ENCODE results near the gene PKM.

Gene PKM

GRCh38 chr15:72175186-72176044, 55.6 kb downstream of the PKM start:
- no peak for TF ChIP-seq SPI1 (IDR thresholded peaks at IDR 0.05; ENCODE audit: borderline replicate concordance, low read depth)
- TF ChIP-seq GABPA (IDR thresholded peaks at IDR 0.05; ENCODE audit: low read depth), result no peak
- no peak for TF ChIP-seq CTCF (IDR thresholded peaks at IDR 0.05; ENCODE audit: insufficient read depth, low read length)
- TF ChIP-seq POLR2AphosphoS5 (IDR thresholded peaks at IDR 0.05; ENCODE audit: low read depth), result no peak
- TF ChIP-seq REST (IDR thresholded peaks at IDR 0.05; ENCODE audit: insufficient replicate concordance, low read depth), result no peak
- Histone ChIP-seq H3K27ac (replicated peaks) (no peak overlapping the region), H3K27me3 (ENCODE audit: insufficient read depth, poor library complexity, severe bottlenecking) (no peaks in the 10 kb centered on the region), H3K4me3 (replicated peaks; ENCODE audit: insufficient read depth, low read length) (no peak overlapping the region)
- DNase-seq (ENCODE audit: low read depth in 1 of 2, low spot score in 1 of 2), result no peak

GRCh38 chr15:72174551-72175165, 56.3 kb downstream of the PKM start:
- DNase-seq (ENCODE audit: low read depth in 1 of 2, low spot score in 1 of 2), result no peak
- no peak for TF ChIP-seq POLR2AphosphoS5 (IDR thresholded peaks at IDR 0.05; ENCODE audit: low read depth)
- TF ChIP-seq REST (IDR thresholded peaks at IDR 0.05; ENCODE audit: insufficient replicate concordance, low read depth), result no peak
- TF ChIP-seq CTCF (IDR thresholded peaks at IDR 0.05; ENCODE audit: insufficient read depth, low read length), result no peak
- TF ChIP-seq SPI1 (IDR thresholded peaks at IDR 0.05; ENCODE audit: borderline replicate concordance, low read depth), result no peak
- TF ChIP-seq GABPA (IDR thresholded peaks at IDR 0.05; ENCODE audit: low read depth), result no peak
- Histone ChIP-seq H3K27me3 (ENCODE audit: insufficient read depth, poor library complexity, severe bottlenecking) (no peaks in the 10 kb centered on the region), H3K27ac (replicated peaks) (no peak overlapping the region), H3K4me3 (replicated peaks; ENCODE audit: insufficient read depth, low read length) (no peak overlapping the region)

DNA sequence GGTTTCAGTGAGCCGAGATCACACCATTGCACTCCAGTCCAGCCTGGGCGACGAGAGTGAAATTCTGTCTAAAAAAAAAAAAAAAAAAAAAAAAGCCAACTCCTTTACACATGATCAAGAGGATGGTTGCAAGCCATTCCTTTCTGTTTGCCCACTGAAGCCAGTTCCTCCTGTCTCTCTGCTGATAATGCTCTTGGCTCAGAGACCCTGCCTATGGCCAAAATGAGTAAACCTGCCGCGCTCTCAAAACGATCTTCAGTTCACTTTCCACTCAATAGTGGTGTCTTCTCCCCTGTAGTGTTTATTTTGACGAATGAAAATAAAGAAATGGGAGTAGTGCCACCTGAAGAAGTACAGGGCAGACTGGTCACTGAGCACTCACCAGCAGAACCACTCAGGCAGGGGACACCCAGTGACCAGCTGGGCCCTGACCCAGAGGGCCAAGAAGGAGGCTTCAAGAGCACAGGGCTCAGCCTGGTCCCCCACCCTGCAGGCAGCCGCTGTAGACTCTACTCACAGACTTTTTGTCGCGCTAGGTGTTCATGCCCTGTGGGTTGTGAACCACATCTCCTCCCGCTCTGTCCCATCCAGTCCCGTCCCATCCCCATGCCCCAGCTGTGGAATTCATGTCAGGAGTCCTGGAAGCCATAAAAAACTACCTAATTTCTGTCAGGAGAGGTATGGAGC, 57.0 kb downstream of the PKM start:
- DNase-seq (ENCODE audit: low read depth in 1 of 2, low spot score in 1 of 2), result no peak
- Histone ChIP-seq H3K4me3 (replicated peaks; ENCODE audit: insufficient read depth, low read length) (no peak overlapping the region), H3K27ac (replicated peaks) (no peak overlapping the region), H3K27me3 (ENCODE audit: insufficient read depth, poor library complexity, severe bottlenecking) (no peaks in the 10 kb centered on the region)
- TF ChIP-seq POLR2AphosphoS5 (IDR thresholded peaks at IDR 0.05; ENCODE audit: low read depth) (no peak), SPI1 (IDR thresholded peaks at IDR 0.05; ENCODE audit: borderline replicate concordance, low read depth) (no peak), GABPA (IDR thresholded peaks at IDR 0.05; ENCODE audit: low read depth) (no peak), CTCF (IDR thresholded peaks at IDR 0.05; ENCODE audit: insufficient read depth, low read length) (no peak), REST (IDR thresholded peaks at IDR 0.05; ENCODE audit: insufficient replicate concordance, low read depth) (no peak)
